ENCODE measurements around the gene RUNX1.

GRCh38 chr21:34875830-34876229 is 173.3 kb downstream of the RUNX1 start:
- no peak for TF ChIP-seq CTCF (IDR thresholded peaks at IDR 0.05)
- TF ChIP-seq POLR2A (IDR thresholded peaks at IDR 0.05): no peak
